MM.1S (cell line): Measurements from ENCODE around the gene DSN1.

Source experiments
- CTCF ChIP-seq: fragments of 300-600 bp; sonication (generic); IDR thresholded peaks from 2 replicates; pipeline ENCODE4 v1.5.1; 2016; ENCODE audit warnings: antibody characterized with exemption, low read length, mixed read lengths
- EZH2 ChIP-seq: fragments of 300-600 bp; sonication (generic); optimal IDR thresholded peaks from 2 replicates; pipeline ENCODE3; 2017; ENCODE audit warnings: low read depth, mild to moderate bottlenecking, antibody characterized with exemption, low read length, mixed read lengths

- TF ChIP-seq CTCF (peak; percentile 93), EZH2 (no peak)
Observed at GRCh38 chr20:36808317-36809257, 35.0 kb upstream of the DSN1 start.
